Small intestine (tissue), 7 donors: ENCODE data around the gene FTSJ1. TPM values are rescaled to one million over a fixed set of nuclear protein-coding genes. Genes with fewer than 3 reads are reported as not detected.

Experiments
- DNase-seq, 2 donors: peaks; one replicate each; pipeline versions ENCODE4 v3.0.0 to v3.0.0-alpha.2; 2013
- FAIRE-seq: peaks from 2 replicates; lab custom pipeline; 2012; peaks lifted over from hg19 to GRCh38; lab: Jason Lieb, UNC
- H3K27ac ChIP-seq, 3 donors: one replicate each; pipeline ENCODE4 v1.5.1; 2013; ENCODE audit warnings: low read length in 2 of 3, mild to moderate bottlenecking in 2 of 3, control low read depth in 1 of 3, inconsistent platforms in 1 of 3, low read depth in 1 of 3, moderate library complexity in 1 of 3
- H3K27me3 ChIP-seq, 3 donors: one replicate each; pipeline ENCODE4 v1.6.1; 2013; ENCODE audit warnings: low read length in 3 of 3, inconsistent platforms in 1 of 3; ENCODE audit not compliant: control insufficient read depth in 3 of 3, insufficient read depth in 3 of 3
- H3K36me3 ChIP-seq, 3 donors: one replicate each; pipeline ENCODE4 v1.6.1; 2013; ENCODE audit warnings: low read length in 3 of 3, inconsistent platforms in 1 of 3, low read depth in 1 of 3, mild to moderate bottlenecking in 1 of 3, moderate library complexity in 1 of 3; ENCODE audit not compliant: control insufficient read depth in 3 of 3, insufficient read depth in 2 of 3
- H3K4me1 ChIP-seq, 3 donors: one replicate each; pipeline ENCODE4 v1.6.1; 2013; ENCODE audit warnings: low read length in 2 of 3, inconsistent platforms in 1 of 3, low read depth in 1 of 3, mild to moderate bottlenecking in 1 of 3, moderate library complexity in 1 of 3; ENCODE audit not compliant: control insufficient read depth in 3 of 3, insufficient read depth in 2 of 3
- H3K4me3 ChIP-seq, 3 donors: one replicate each; pipeline ENCODE4 v1.5.1; 2013; ENCODE audit warnings: low read length in 3 of 3, control low read depth in 1 of 3, inconsistent platforms in 1 of 3, low read depth in 1 of 3, mild to moderate bottlenecking in 1 of 3, moderate library complexity in 1 of 3
- H3K9me3 ChIP-seq, 2 donors: one replicate each; pipeline ENCODE4 v1.6.1; 2013; ENCODE audit warnings: low read depth in 1 of 2, low read length in 1 of 2; ENCODE audit not compliant: control insufficient read depth in 2 of 2, insufficient read depth in 1 of 2
- WGBS, 3 donors: extraction: QIAGEN DNeasy Blood & Tissue Kit; methylation state at CpG; one replicate each; pipeline ENCODE4 v1.1.7; 2013; 5-methylcytosine and 5-hydroxymethylcytosine counted together
- polyA plus RNA-seq, 4 donors: library from polyadenylated mRNA; stranded (reverse) in 3 of 4; unstranded in 1 of 4; fragments of 200-250 nt in 3 of 4; fragments of 120-200 nt in 1 of 4; gene quantifications; one replicate each; pipeline versions ENCODE4 v1.2.1 to v1.2.3, GENCODE V29; 2013
- donor health status: healthy with polysubstance abuse.
- donor health status: control.
- donor health status: control.
- donor health status: Bipolar disorder and iron deficiency.
- donor health status: healthy.

FTSJ1 gene
- polyA plus RNA-seq, 4 donors = 13.4 to 32.9 (median 18.1) TPM

DNA sequence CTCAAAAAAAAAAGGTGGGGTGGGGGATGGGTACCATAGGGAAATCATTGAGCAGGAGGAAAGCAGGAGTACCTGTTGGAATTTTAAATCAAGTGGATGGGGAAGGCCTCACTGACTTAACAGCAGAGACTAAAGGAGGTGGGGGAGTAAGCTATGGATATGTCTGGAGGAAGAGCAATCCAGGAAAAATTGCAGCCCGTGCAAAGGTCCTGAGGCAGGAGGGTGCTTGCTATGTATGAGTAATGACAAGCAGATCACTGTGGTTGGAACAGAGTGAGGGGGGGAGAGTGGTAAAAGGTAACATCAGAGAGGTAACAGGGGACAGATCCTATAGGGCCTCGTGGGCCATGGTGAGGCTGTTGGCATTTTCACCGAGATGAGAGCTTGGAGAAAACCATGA lies 4.1 kb downstream of the FTSJ1 start:
- no peaks in the 10 kb centered on the region for H3K4me1 ChIP-seq
- no peaks in the 10 kb centered on the region for H3K27me3 ChIP-seq
- no peak overlapping the region for H3K27ac ChIP-seq
- WGBS, 3 donors = 77 to 94% (median 82%) methylated on average over 3 of the region's 3 CpGs
- FAIRE-seq (no peak), DNase-seq (no peak)
- no peaks in the 10 kb centered on the region for H3K9me3 ChIP-seq
- H3K4me3 ChIP-seq = no peak overlapping the region
- H3K36me3 ChIP-seq = peaks cover 0 to 25% (median 2%) of the 10 kb centered on the region in 3 donors

DNA sequence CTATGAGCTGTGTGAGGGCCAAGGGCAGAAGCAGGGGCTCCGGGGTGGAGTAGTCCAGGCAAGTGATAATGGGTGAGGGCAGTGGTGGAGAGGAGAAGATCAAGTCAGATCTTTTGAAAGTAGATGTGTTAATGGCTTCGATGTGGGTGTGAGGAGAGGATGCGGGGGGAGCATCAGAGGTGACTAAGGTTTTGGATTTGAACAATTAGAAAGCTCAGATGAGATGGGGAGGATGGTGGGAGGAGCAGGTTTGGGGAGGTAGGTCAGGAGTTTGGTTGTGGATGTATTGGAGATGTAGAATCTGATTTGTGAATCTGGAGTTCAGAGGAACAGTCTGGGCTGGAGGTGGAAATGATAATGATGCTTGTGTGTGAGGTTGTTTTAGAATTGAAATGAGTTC lies 4.6 kb downstream of the FTSJ1 start:
- Histone ChIP-seq H3K36me3 (peaks cover 0 to 25% (median 2%) of the 10 kb centered on the region in 3 donors), H3K4me1 (no peaks in the 10 kb centered on the region), H3K27ac (no peak overlapping the region), H3K9me3 (no peaks in the 10 kb centered on the region), H3K4me3 (no peak overlapping the region), H3K27me3 (no peaks in the 10 kb centered on the region)
- DNase-seq = no peak
- FAIRE-seq = no peak
- WGBS, 3 donors = 83 to 94% (median 90%) methylated on average over 3 of the region's 3 CpGs

DNA sequence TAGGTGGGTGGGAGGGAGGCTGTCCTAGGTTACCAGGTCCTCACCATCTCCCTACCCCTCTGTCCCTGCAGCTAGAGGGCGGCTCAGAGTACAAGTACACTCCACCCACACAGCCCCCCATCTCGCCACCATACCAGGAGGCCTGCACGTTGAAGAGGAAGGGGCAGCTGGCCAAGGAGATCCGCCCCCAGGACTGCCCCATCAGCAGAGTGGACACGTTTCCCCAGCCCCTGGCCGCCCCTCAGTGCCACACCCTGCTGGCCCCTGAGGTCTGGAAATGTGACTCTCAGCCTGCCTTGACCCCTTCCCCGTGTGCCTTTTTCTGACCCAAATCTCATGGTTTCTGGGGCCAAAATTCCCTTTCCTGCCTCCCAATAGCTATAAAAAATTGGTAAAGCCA lies 6.5 kb downstream of the FTSJ1 start:
- WGBS, 3 donors = 78 to 88% (median 84%) methylated on average over 5 to 7 of the region's 7 CpGs
- FAIRE-seq = no peak
- no peak for DNase-seq
- H3K4me3 ChIP-seq = no peak overlapping the region
- H3K4me1 ChIP-seq = no peaks in the 10 kb centered on the region
- no peaks in the 10 kb centered on the region for H3K9me3 ChIP-seq
- no peak overlapping the region for H3K27ac ChIP-seq
- H3K27me3 ChIP-seq = no peaks in the 10 kb centered on the region
- H3K36me3 ChIP-seq = peaks cover 0 to 27% (median 2%) of the 10 kb centered on the region in 3 donors

DNA sequence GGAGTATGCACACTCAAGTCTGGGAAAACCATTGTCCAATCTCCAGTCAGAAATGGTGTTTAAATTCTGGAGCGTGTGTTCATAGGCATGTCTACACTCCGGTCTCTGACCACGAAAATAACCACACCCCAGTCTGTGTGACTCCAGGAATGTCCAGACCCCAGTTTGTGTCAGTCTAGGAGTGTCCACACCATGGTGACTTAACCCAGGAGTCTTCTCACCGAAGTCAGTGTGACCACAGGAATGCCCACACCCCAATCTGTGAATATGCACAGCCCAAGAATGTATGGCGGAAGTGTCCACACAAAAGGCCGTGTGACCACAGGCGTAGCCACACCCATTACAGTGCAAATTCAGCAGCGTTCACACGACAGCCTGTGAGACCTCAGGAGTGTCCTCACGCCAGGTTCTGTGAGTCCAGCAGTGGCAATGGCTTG lies 11.4 kb downstream of the FTSJ1 start:
- no peaks in the 10 kb centered on the region for H3K27me3 ChIP-seq
- no peak overlapping the region for H3K4me3 ChIP-seq
- DNase-seq = no peak
- H3K9me3 ChIP-seq = no peaks in the 10 kb centered on the region
- no peaks in the 10 kb centered on the region for H3K4me1 ChIP-seq
- no peak overlapping the region for H3K27ac ChIP-seq
- H3K36me3 ChIP-seq = peaks cover 0 to 9% (median 0%) of the 10 kb centered on the region in 3 donors
- FAIRE-seq = no peak
- 71 to 79% (median 77%) methylated on average over 10 of the region's 10 CpGs for WGBS, 3 donors

DNA sequence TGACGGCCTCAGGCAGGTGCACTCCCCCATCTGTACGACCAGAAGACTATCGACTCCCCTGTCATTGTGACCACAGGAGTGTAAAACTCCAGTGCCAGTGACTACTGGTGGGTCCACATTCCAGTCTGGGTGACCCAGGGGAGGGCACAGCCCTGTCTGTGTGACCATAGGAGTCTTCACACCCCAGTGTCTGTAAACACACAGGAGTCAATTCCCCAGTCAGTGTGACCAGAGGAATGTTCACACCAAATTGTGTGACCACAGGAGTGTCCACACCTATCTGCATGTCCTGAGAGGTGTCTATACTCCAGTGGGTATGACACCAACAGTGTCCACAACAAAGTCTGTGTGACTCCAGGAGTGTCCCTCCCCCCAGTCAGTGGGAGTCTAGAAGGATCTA lies 12.0 kb downstream of the FTSJ1 start:
- no peak for DNase-seq
- no peaks in the 10 kb centered on the region for H3K27me3 ChIP-seq
- FAIRE-seq = no peak
- no peak overlapping the region for H3K27ac ChIP-seq
- H3K9me3 ChIP-seq = no peaks in the 10 kb centered on the region
- H3K4me3 ChIP-seq = no peak overlapping the region
- 82 to 93% (median 91%) methylated on average over 3 of the region's 3 CpGs for WGBS, 3 donors
- H3K36me3 ChIP-seq = peaks cover 0 to 6% (median 0%) of the 10 kb centered on the region in 3 donors
- no peaks in the 10 kb centered on the region for H3K4me1 ChIP-seq

DNA sequence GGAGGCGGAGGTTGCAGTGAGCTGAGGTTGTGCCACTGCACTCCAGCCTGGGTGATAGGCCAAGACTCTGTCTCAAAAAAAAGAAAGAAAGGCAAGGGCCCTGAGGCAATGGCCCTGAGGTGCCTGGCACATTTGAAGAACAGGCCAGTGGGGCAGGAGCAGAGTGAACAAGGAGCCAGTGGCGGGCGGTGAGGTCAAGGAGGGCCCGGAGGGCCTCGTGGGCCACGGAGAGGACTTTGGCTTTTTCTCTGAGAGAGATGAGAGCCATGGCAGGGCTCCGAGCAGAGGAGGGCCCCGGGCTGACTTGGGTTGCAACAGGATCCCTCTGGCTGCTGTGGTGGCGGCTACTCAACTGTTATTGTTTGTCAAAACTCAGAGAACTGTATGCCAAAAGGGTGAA lies 13.3 kb downstream of the FTSJ1 start:
- Histone ChIP-seq H3K36me3 (peaks cover 0 to 2% (median 0%) of the 10 kb centered on the region in 3 donors), H3K4me3 (no peak overlapping the region), H3K9me3 (no peaks in the 10 kb centered on the region), H3K27ac (no peak overlapping the region), H3K27me3 (no peaks in the 10 kb centered on the region), H3K4me1 (no peaks in the 10 kb centered on the region)
- no peak for FAIRE-seq
- WGBS, 3 donors = 84 to 88% (median 87%) methylated on average over 6 to 9 of the region's 9 CpGs
- no peak for DNase-seq

DNA sequence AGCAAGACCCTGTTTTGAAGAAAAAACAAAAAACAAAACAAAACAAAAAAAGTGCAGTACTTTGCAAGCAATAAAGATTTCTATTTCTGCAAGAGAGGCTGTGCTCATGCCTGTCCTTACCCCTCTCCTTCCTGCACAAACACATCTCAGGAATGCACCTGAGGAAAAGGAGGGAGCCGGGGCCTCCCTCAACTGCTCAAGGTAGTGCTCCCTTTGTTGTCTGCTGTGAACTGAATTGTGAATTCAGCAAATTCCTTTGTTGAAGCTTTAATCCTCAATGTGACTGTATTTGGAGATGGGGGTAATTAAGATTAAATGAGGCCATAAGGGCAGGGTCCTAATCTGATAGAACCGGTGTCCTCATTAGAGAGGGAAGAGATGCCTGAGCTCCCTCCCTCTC lies 13.9 kb downstream of the FTSJ1 start:
- H3K27me3 ChIP-seq = no peaks in the 10 kb centered on the region
- WGBS, 3 donors = 40 to 73% (median 64%) methylated on average over 2 of the region's 2 CpGs
- no peak overlapping the region for H3K27ac ChIP-seq
- no peak overlapping the region for H3K4me3 ChIP-seq
- no peaks in the 10 kb centered on the region for H3K9me3 ChIP-seq
- no peaks in the 10 kb centered on the region for H3K4me1 ChIP-seq
- FAIRE-seq (no peak), DNase-seq (no peak)
- peaks cover 0 to 2% (median 0%) of the 10 kb centered on the region in 3 donors for H3K36me3 ChIP-seq

DNA sequence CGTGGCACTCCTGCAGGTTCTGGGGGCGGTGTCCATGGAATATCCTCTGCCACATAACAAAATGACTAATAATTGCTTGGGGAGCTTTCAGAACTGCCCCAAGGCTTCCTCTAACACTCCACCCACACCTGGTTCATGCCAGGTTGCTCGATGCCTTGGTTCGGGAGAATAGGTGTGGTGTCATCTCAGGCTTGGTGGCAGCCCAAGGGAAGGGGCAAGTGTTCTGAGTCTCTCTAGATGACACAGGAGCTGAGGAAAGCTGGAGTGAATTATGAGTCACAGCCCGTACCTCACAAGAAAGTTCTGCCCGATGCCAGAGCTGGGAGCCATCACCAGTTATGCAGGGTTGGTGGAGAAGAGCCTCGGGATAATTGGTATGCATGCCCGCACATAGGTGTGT lies 14.7 kb downstream of the FTSJ1 start:
- Histone ChIP-seq H3K36me3 (peaks cover 0 to 2% (median 0%) of the 10 kb centered on the region in 3 donors), H3K4me1 (no peaks in the 10 kb centered on the region), H3K27me3 (no peaks in the 10 kb centered on the region), H3K27ac (no peak overlapping the region), H3K4me3 (no peak overlapping the region), H3K9me3 (no peaks in the 10 kb centered on the region)
- DNase-seq (no peak), FAIRE-seq (no peak)
- WGBS, 3 donors = 79 to 82% (median 81%) methylated on average over 8 of the region's 8 CpGs

DNA sequence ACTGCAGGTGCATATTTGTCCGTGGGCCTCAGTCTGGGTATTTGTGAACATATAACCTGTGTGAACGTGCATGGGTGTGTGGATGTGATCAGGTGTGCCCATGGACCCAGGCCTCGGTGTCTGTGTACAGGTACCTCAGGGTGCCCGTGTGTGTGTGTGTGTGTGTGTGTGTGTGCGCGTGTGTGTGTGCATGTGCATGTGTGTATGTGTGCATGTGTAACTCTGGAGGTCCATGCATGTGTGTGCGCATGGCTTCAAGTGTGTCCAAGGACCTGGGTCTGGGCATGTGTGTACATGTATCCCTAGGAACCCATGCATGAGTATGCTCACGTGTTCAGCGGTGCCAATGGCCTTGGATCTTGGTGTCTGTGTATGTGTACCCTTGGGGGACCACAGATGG lies 15.8 kb downstream of the FTSJ1 start:
- 86 to 96% (median 95%) methylated on average over 9 of the region's 9 CpGs for whole genome bisulfite sequencing, 3 donors
- no peaks in the 10 kb centered on the region for H3K9me3 ChIP-seq
- FAIRE-seq = no peak

More for the DNA sequence above, 15.8 kb downstream of the FTSJ1 start:
- no peaks in the 10 kb centered on the region for H3K4me1 ChIP-seq
- no peak for DNase-seq
- no peak overlapping the region for H3K27ac ChIP-seq
- H3K36me3 ChIP-seq = peaks cover 0 to 2% (median 0%) of the 10 kb centered on the region in 3 donors
- H3K27me3 ChIP-seq = no peaks in the 10 kb centered on the region
- no peak overlapping the region for H3K4me3 ChIP-seq
